ENCODE measurements around the gene ERBB2.

The ERBB2 gene

GRCh38 chr17:39726617-39727016 is 26.8 kb downstream of the ERBB2 start:
- DNase-seq, result no peak

GRCh38 chr17:39727556-39727955 is 27.7 kb downstream of the ERBB2 start:
- DNase-seq, result no peak

GRCh38 chr17:39729280-39729851 is 29.5 kb downstream of the ERBB2 start:
- no peak for DNase-seq

- DNase-seq, result peak; percentile 50 to 93 (median 84)
Measured at GRCh38 chr17:39730095-39730921, 30.4 kb downstream of the ERBB2 start, which contains the start of gene MIEN1. MIEN1 (minus strand) TSS chr17:39730532; CDS start chr17:39730495, 37 bp downstream.

- no peak for DNase-seq
Measured at GRCh38 chr17:39732586-39732985, 32.7 kb downstream of the ERBB2 start.

GRCh38 chr17:39735882-39736281 is 36.0 kb downstream of the ERBB2 start:
- no peak for DNase-seq

GRCh38 chr17:39736319-39737165 is 36.7 kb downstream of the ERBB2 start:
- DNase-seq, result no peak

- no peak for DNase-seq
Measured at GRCh38 chr17:39737206-39737759, 37.4 kb downstream of the ERBB2 start.

- peak in 1 of 14 donors; percentile 89 for DNase-seq
Measured at GRCh38 chr17:39737760-39738567, 38.1 kb downstream of the ERBB2 start, which contains the start of gene GRB7. GRB7 (plus strand) TSS chr17:39737938; CDS start chr17:39742302, 4,364 bp downstream.

GRCh38 chr17:39738568-39738901 is 38.7 kb downstream of the ERBB2 start:
- peak in 1 of 14 donors; percentile 68 for DNase-seq

- peak in 1 of 14 donors; percentile 33 for DNase-seq
Measured at GRCh38 chr17:39738983-39739884, 39.4 kb downstream of the ERBB2 start.

- no peak for DNase-seq
Measured at GRCh38 chr17:39739885-39740356, 40.1 kb downstream of the ERBB2 start.

GRCh38 chr17:39740357-39741111 is 40.7 kb downstream of the ERBB2 start:
- DNase-seq, result no peak

- DNase-seq, result no peak
Measured at GRCh38 chr17:39742126-39742855, 42.4 kb downstream of the ERBB2 start.

- no peak for DNase-seq
Measured at GRCh38 chr17:39742856-39743436, 43.1 kb downstream of the ERBB2 start.

- DNase-seq, result no peak
Measured at GRCh38 chr17:39744075-39744835, 44.4 kb downstream of the ERBB2 start.

- no peak for DNase-seq
Measured at GRCh38 chr17:39744836-39745215, 45.0 kb downstream of the ERBB2 start.

Data from C1 segment of cervical spinal cord (tissue), 14 donors.